Coronary artery (tissue), 2 donors: ENCODE results near the gene VGLL4.
"Not testable (repeated sequence)": the region's sequence is repeated elsewhere in the genome, so short reads cannot be mapped to it uniquely, and the experiment has no call there.

Experiments used
- DNase-seq: peaks from one replicate; pipeline ENCODE4 v3.0.0-alpha.2; 2017; ENCODE audit warnings: low spot score
- H3K27ac ChIP-seq, 2 donors: fragments of 200-600 bp; sonication (generic); one replicate each; pipeline ENCODE4 v1.5.1; 2016 to 2019
- H3K4me3 ChIP-seq: fragments of 200-600 bp; sonication (generic); 2 replicates; pipeline ENCODE4 v1.5.1; 2016; ENCODE audit warnings: mild to moderate bottlenecking, moderate library complexity
- CTCF ChIP-seq: fragments of 200-600 bp; sonication (generic); IDR thresholded peaks from one replicate; pipeline ENCODE4 v1.5.1; 2019; ENCODE audit warnings: antibody characterized with exemption

VGLL4 gene

GRCh38 chr3:11581237-11582190 lies 62.2 kb downstream of the VGLL4 start:
- TF ChIP-seq CTCF = no peak
- Histone ChIP-seq H3K27ac (peak overlapping the region; percentile 67 to 77), H3K4me3 (peak overlapping the region; percentile 63)
- peak; percentile 56 for DNase-seq

GRCh38 chr3:11580645-11581044 lies 63.1 kb downstream of the VGLL4 start:
- no peak for TF ChIP-seq CTCF
- no peak overlapping the region for H3K27ac ChIP-seq
- DNase-seq = no peak
- H3K4me3 ChIP-seq = no peak overlapping the region

- no peak for TF ChIP-seq CTCF
- Histone ChIP-seq H3K4me3 (no peak overlapping the region), H3K27ac (peak overlapping the region in 1 of 2 donors; percentile 11)
- DNase-seq = no peak
These were observed 65.5 kb downstream of the VGLL4 start for GRCh38 chr3:11578169-11578568.

GRCh38 chr3:11576453-11576852 lies 67.3 kb downstream of the VGLL4 start:
- Histone ChIP-seq H3K27ac (peak overlapping the region in 1 of 2 donors; percentile 46), H3K4me3 (no peak overlapping the region)
- no peak for TF ChIP-seq CTCF
- peak; percentile 65 for DNase-seq

- DNase-seq = peak; percentile 49
- Histone ChIP-seq H3K27ac (no peak overlapping the region), H3K4me3 (no peak overlapping the region)
- TF ChIP-seq CTCF = no peak
These were observed 68.0 kb downstream of the VGLL4 start for GRCh38 chr3:11575677-11576076.

- Histone ChIP-seq H3K27ac (no peak overlapping the region), H3K4me3 (no peak overlapping the region)
- peak; percentile 73 for DNase-seq
- no peak for TF ChIP-seq CTCF
These were observed 68.6 kb downstream of the VGLL4 start for GRCh38 chr3:11574981-11575669.

- H3K27ac ChIP-seq, DNase-seq, H3K4me3 ChIP-seq: not testable (repeated sequence)
These were observed 71.1 kb downstream of the VGLL4 start for GRCh38 chr3:11572660-11573059.
